Gastroesophageal sphincter (tissue), 3 donors: ENCODE measurements around the gene TRAF2.

Experiments used
- POLR2A ChIP-seq, 2 donors: fragments of 450-650 bp; IDR thresholded peaks; one replicate each; pipeline ENCODE4 v1.6.1; 2017; ENCODE audit warnings: antibody characterized with exemption in 2 of 2, mild to moderate bottlenecking in 2 of 2, moderate library complexity in 1 of 2
- TF ChIP-seq, protein P1 (sequence below), 4 experiments: fragments of 200-600 bp in 2 of 4; fragments of 450-650 bp in 2 of 4; sonication (generic) in 1 of 4; IDR thresholded peaks; one replicate each; pipeline ENCODE4 v1.5.1; 2017 to 2019; ENCODE audit warnings: antibody characterized with exemption in 4 of 4, mild to moderate bottlenecking in 2 of 4, moderate library complexity in 2 of 4

DNA sequence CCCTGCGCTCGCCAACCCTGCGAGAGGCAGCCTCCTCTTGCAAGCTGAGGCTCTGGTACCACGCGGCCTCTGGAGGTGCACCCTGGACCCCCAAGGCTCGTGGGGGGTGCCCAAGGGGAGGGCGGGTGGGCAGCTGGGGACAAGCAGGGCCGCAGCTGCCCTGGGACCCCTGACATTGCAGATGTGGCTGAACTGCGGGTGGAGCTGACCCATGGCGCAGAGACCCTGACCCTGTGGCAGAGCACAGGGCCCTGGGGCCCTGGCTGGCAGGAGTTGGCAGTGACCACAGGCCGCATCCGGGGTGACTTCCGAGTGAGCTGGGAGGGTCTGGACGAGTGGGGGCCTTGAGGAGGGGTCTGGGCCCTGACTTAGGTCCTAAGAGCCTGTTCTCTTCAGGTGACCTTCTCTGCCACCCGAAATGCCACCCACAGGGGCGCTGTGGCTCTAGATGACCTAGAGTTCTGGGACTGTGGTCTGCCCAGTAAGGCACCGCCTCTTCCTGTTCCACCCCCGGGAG lies 32.7 kb upstream of the TRAF2 start:
- TF ChIP-seq, protein P1, sequence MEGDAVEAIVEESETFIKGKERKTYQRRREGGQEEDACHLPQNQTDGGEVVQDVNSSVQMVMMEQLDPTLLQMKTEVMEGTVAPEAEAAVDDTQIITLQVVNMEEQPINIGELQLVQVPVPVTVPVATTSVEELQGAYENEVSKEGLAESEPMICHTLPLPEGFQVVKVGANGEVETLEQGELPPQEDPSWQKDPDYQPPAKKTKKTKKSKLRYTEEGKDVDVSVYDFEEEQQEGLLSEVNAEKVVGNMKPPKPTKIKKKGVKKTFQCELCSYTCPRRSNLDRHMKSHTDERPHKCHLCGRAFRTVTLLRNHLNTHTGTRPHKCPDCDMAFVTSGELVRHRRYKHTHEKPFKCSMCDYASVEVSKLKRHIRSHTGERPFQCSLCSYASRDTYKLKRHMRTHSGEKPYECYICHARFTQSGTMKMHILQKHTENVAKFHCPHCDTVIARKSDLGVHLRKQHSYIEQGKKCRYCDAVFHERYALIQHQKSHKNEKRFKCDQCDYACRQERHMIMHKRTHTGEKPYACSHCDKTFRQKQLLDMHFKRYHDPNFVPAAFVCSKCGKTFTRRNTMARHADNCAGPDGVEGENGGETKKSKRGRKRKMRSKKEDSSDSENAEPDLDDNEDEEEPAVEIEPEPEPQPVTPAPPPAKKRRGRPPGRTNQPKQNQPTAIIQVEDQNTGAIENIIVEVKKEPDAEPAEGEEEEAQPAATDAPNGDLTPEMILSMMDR (IDR thresholded peaks at IDR 0.05): no peak
- no peak for TF ChIP-seq POLR2A (IDR thresholded peaks at IDR 0.05)
